T-helper 1 cell treated with Interleukin-12 subunit alpha and Interleukin-12 subunit beta and Interleukin-4 antibody, amounts not matched to agents 30 μg/mL and 1 μg/mL, for 36 hours (primary cell): Measurements from ENCODE around the gene CAPS.
"Not testable (repeated sequence)": the region's sequence is repeated elsewhere in the genome, so short reads cannot be mapped to it uniquely, and the experiment has no call there.

Experiments
- H3K27ac Mint-ChIP-seq: one replicate; pipeline ENCODE4 v1.8.0; 2021; ENCODE audit warnings: mild to moderate bottlenecking, mixed read lengths
- H3K27me3 Mint-ChIP-seq: one replicate; pipeline ENCODE4 v1.8.0; 2021; ENCODE audit warnings: low read depth, mixed read lengths
- H3K36me3 Mint-ChIP-seq: one replicate; pipeline ENCODE4 v1.8.0; 2021; ENCODE audit warnings: low read depth, mixed read lengths
- H3K4me1 Mint-ChIP-seq: one replicate; pipeline ENCODE4 v1.8.0; 2021; ENCODE audit warnings: low read depth, mixed read lengths
- H3K4me3 Mint-ChIP-seq: one replicate; pipeline ENCODE4 v1.8.0; 2021; ENCODE audit warnings: mild to moderate bottlenecking, moderate library complexity, mixed read lengths
- H3K9me3 Mint-ChIP-seq: one replicate; pipeline ENCODE4 v1.8.0; 2021; ENCODE audit warnings: mixed read lengths

Gene CAPS

GRCh38 chr19:5913739-5914357, at the start of gene CAPS:
TSS of gene CAPS (plus strand) at chr19:5914254. CDS start at chr19:5914407, 153 bp downstream.
- no peaks in the 10 kb centered on the region for H3K27me3 Mint-ChIP-seq
- no peak within 1 kb of the TSS for H3K4me3 Mint-ChIP-seq
- no peaks in the 10 kb centered on the region for H3K9me3 Mint-ChIP-seq
- no peak within 1 kb of the TSS for H3K27ac Mint-ChIP-seq
- H3K4me1 Mint-ChIP-seq: no peaks in the 10 kb centered on the region
- H3K36me3 Mint-ChIP-seq: peaks cover 5% of the 10 kb centered on the region

GRCh38 chr19:5864725-5865486, 49.1 kb upstream of the CAPS start:
- Mint-ChIP-seq H3K27me3 (no peaks in the 10 kb centered on the region), H3K9me3 (no peaks in the 10 kb centered on the region), H3K27ac (no peak overlapping the region), H3K4me1 (no peaks in the 10 kb centered on the region), H3K4me3 (no peak overlapping the region), H3K36me3 (no peaks in the 10 kb centered on the region)

- Mint-ChIP-seq H3K27me3 (no peaks in the 10 kb centered on the region), H3K4me1 (no peaks in the 10 kb centered on the region), H3K9me3 (no peaks in the 10 kb centered on the region), H3K36me3 (no peaks in the 10 kb centered on the region), H3K4me3 (no peak overlapping the region), H3K27ac (no peak overlapping the region)
These were observed 48.3 kb upstream of the CAPS start for GRCh38 chr19:5865772-5866171.

GRCh38 chr19:5867201-5868136, 46.6 kb upstream of the CAPS start:
- no peak overlapping the region for H3K4me3 Mint-ChIP-seq
- H3K4me1 Mint-ChIP-seq: no peaks in the 10 kb centered on the region
- H3K27me3 Mint-ChIP-seq: no peaks in the 10 kb centered on the region
- no peaks in the 10 kb centered on the region for H3K9me3 Mint-ChIP-seq
- H3K36me3 Mint-ChIP-seq: no peaks in the 10 kb centered on the region
- no peak overlapping the region for H3K27ac Mint-ChIP-seq

GRCh38 chr19:5870986-5871394, 43.1 kb upstream of the CAPS start:
- Mint-ChIP-seq H3K27me3 (no peaks in the 10 kb centered on the region), H3K9me3 (no peaks in the 10 kb centered on the region), H3K4me1 (no peaks in the 10 kb centered on the region), H3K36me3 (no peaks in the 10 kb centered on the region), H3K27ac (no peak overlapping the region), H3K4me3 (no peak overlapping the region)

GRCh38 chr19:5873617-5874199, 40.3 kb upstream of the CAPS start:
- Mint-ChIP-seq H3K27ac (no peak overlapping the region), H3K36me3 (no peaks in the 10 kb centered on the region), H3K4me1 (no peaks in the 10 kb centered on the region), H3K9me3 (no peaks in the 10 kb centered on the region), H3K27me3 (no peaks in the 10 kb centered on the region), H3K4me3 (no peak overlapping the region)

- H3K4me1 Mint-ChIP-seq, H3K36me3 Mint-ChIP-seq, H3K27me3 Mint-ChIP-seq, H3K27ac Mint-ChIP-seq, H3K4me3 Mint-ChIP-seq, H3K9me3 Mint-ChIP-seq: not testable (repeated sequence)
These were observed 39.6 kb upstream of the CAPS start for GRCh38 chr19:5874496-5874895.

- Mint-ChIP-seq H3K27me3 (peaks cover 2% of the 10 kb centered on the region), H3K9me3 (no peaks in the 10 kb centered on the region), H3K36me3 (no peaks in the 10 kb centered on the region), H3K4me1 (no peaks in the 10 kb centered on the region), H3K27ac (no peak overlapping the region), H3K4me3 (no peak overlapping the region)
These were observed 36.6 kb upstream of the CAPS start for GRCh38 chr19:5877427-5877826.

- no peak overlapping the region for H3K4me3 Mint-ChIP-seq
- peaks cover 5% of the 10 kb centered on the region for H3K27me3 Mint-ChIP-seq
- no peaks in the 10 kb centered on the region for H3K36me3 Mint-ChIP-seq
- H3K27ac Mint-ChIP-seq: no peak overlapping the region
- H3K9me3 Mint-ChIP-seq: no peaks in the 10 kb centered on the region
- H3K4me1 Mint-ChIP-seq: no peaks in the 10 kb centered on the region
These were observed 36.2 kb upstream of the CAPS start for GRCh38 chr19:5877882-5878281.

GRCh38 chr19:5880196-5880595, 33.9 kb upstream of the CAPS start:
- H3K9me3 Mint-ChIP-seq: no peaks in the 10 kb centered on the region
- no peaks in the 10 kb centered on the region for H3K4me1 Mint-ChIP-seq
- H3K27me3 Mint-ChIP-seq: peaks cover 5% of the 10 kb centered on the region
- H3K4me3 Mint-ChIP-seq: no peak overlapping the region
- no peak overlapping the region for H3K27ac Mint-ChIP-seq
- H3K36me3 Mint-ChIP-seq: no peaks in the 10 kb centered on the region

GRCh38 chr19:5880604-5881078, 33.4 kb upstream of the CAPS start:
- H3K27me3 Mint-ChIP-seq: peaks cover 5% of the 10 kb centered on the region
- H3K36me3 Mint-ChIP-seq: no peaks in the 10 kb centered on the region
- H3K4me1 Mint-ChIP-seq: no peaks in the 10 kb centered on the region
- no peaks in the 10 kb centered on the region for H3K9me3 Mint-ChIP-seq
- no peak overlapping the region for H3K4me3 Mint-ChIP-seq
- H3K27ac Mint-ChIP-seq: no peak overlapping the region

- Mint-ChIP-seq H3K9me3 (no peaks in the 10 kb centered on the region), H3K27me3 (peaks cover 5% of the 10 kb centered on the region)
These were observed 32.3 kb upstream of the CAPS start for GRCh38 chr19:5881543-5882299.

GRCh38 chr19:5882421-5882968, 31.6 kb upstream of the CAPS start:
- no peaks in the 10 kb centered on the region for H3K9me3 Mint-ChIP-seq
- H3K4me1 Mint-ChIP-seq: no peaks in the 10 kb centered on the region
- no peaks in the 10 kb centered on the region for H3K36me3 Mint-ChIP-seq
- H3K27ac Mint-ChIP-seq: no peak overlapping the region
- no peak overlapping the region for H3K4me3 Mint-ChIP-seq
- H3K27me3 Mint-ChIP-seq: peaks cover 5% of the 10 kb centered on the region

More at GRCh38 chr19:5881543-5882299, 32.3 kb upstream of the CAPS start:
- Mint-ChIP-seq H3K4me3 (no peak overlapping the region), H3K27ac (no peak overlapping the region), H3K36me3 (no peaks in the 10 kb centered on the region), H3K4me1 (no peaks in the 10 kb centered on the region)
